B cell (primary cell): Measurements from ENCODE around the gene ULK4. TPM values are rescaled to one million over a fixed set of nuclear protein-coding genes. Genes with fewer than 3 reads are reported as not detected.

Experiments
- ATAC-seq: fragments of 200-7000 bp; cut with Tn5 transposase; one replicate; pipeline ENCODE4 v1.10.0; 2021; ENCODE audit warnings: low read depth, mild to moderate bottlenecking, moderate number of reproducible peaks, moderate library complexity
- CTCF ChIA-PET: fragments of 350-600 bp; sonication (Branson Sonifier 250); formaldehyde crosslinking; loops from one replicate; lab custom pipeline; 2021; ENCODE audit warnings: antibody characterized with exemption, inconsistent platforms; lab: Charles Lee
- POLR2A ChIA-PET: fragments of 350-600 bp; sonication (Branson Sonifier 250); formaldehyde crosslinking; loops from one replicate; lab custom pipeline; 2021; ENCODE audit warnings: antibody characterized with exemption; lab: Charles Lee
- DNase-seq: peaks from one replicate; pipeline ENCODE4 v3.0.0; 2013
- H2AFZ ChIP-seq: 2 replicates; pipeline ENCODE4 v1.6.1; 2012; ENCODE audit warnings: mild to moderate bottlenecking, low read depth, low read length; ENCODE audit not compliant: insufficient read depth, poor library complexity, severe bottlenecking
- H3K27ac ChIP-seq, 2 donors: 1 replicate in 1 of 2; 2 replicates in 1 of 2; pipeline ENCODE4 v1.5.1; 2012 to 2013; ENCODE audit warnings: low read length in 2 of 2, mild to moderate bottlenecking in 2 of 2, moderate library complexity in 1 of 2
- H3K27me3 ChIP-seq, 4 experiments: fragments of 200-600 bp in 1 of 4; sonication (generic) in 1 of 4; replicated peaks in 1 of 4; 1 replicate in 2 of 4; 2 replicates in 2 of 4; pipeline versions ENCODE4 v1.6.1 to v1.7.0; 2013 to 2016; ENCODE audit warnings: low read length in 3 of 4, mild to moderate bottlenecking in 2 of 4, mixed read lengths in 1 of 4, moderate library complexity in 1 of 4; ENCODE audit not compliant: insufficient read depth in 4 of 4, control insufficient read depth in 3 of 4; ENCODE audit errors: control extremely low read depth in 1 of 4
- H3K36me3 ChIP-seq, 2 experiments: replicated peaks in 1 of 2; 1 replicate in 1 of 2; 2 replicates in 1 of 2; pipeline versions ENCODE4 v1.6.1 to v1.7.1; 2013; ENCODE audit warnings: low read length in 1 of 2; ENCODE audit not compliant: insufficient read depth in 2 of 2, control insufficient read depth in 1 of 2; ENCODE audit errors: control extremely low read depth in 1 of 2, extremely low read depth in 1 of 2
- H3K4me1 ChIP-seq, 2 donors: fragments of 200-600 bp in 1 of 2; sonication (generic) in 1 of 2; 1 replicate in 1 of 2; 2 replicates in 1 of 2; pipeline versions ENCODE4 v1.5.1 to v1.6.1; 2013 to 2017; ENCODE audit warnings: low read length in 2 of 2; ENCODE audit not compliant: control insufficient read depth in 2 of 2, insufficient read depth in 2 of 2
- H3K4me2 ChIP-seq: replicated peaks from 2 replicates; pipeline ENCODE3; 2012; ENCODE audit warnings: mild to moderate bottlenecking, low read depth, low read length; ENCODE audit not compliant: poor library complexity, severe bottlenecking
- H3K4me3 ChIP-seq, 5 experiments: fragments of 200-600 bp in 1 of 5; sonication (generic) in 1 of 5; 1 replicate in 3 of 5; 2 replicates in 2 of 5; pipeline versions ENCODE4 v1.5.1 to v1.7.0; 2011 to 2016; ENCODE audit warnings: low read length in 4 of 5, mild to moderate bottlenecking in 4 of 5, low read depth in 2 of 5, control low read depth in 1 of 5, moderate library complexity in 1 of 5; ENCODE audit not compliant: insufficient read depth in 1 of 5; ENCODE audit errors: control extremely low read depth in 1 of 5, extremely low read depth in 1 of 5
- H3K79me2 ChIP-seq: fragments of 200-600 bp; sonication (generic); one replicate; pipeline ENCODE4 v1.6.0; 2016; ENCODE audit warnings: low read length; ENCODE audit not compliant: control insufficient read depth, insufficient read depth
- H3K9ac ChIP-seq: fragments of 200-600 bp; sonication (generic); 2 replicates; pipeline ENCODE4 v1.6.1; 2017; ENCODE audit warnings: mild to moderate bottlenecking, low read length, moderate library complexity
- H3K9me3 ChIP-seq, 3 donors: one replicate each; pipeline versions ENCODE4 v1.6.1 to v1.7.1; 2013; ENCODE audit warnings: low read length in 2 of 3; ENCODE audit not compliant: control insufficient read depth in 2 of 3, insufficient read depth in 1 of 3; ENCODE audit errors: control extremely low read depth in 1 of 3
- H4K20me1 ChIP-seq: 2 replicates; pipeline ENCODE4 v1.6.0; 2012; ENCODE audit warnings: mild to moderate bottlenecking, low read length; ENCODE audit not compliant: insufficient read depth, control insufficient read depth, poor library complexity, severe bottlenecking
- H3K27ac Mint-ChIP-seq: one replicate; pipeline ENCODE4 v1.8.0; 2021; ENCODE audit warnings: mixed read lengths
- H3K27me3 Mint-ChIP-seq: one replicate; pipeline ENCODE4 v1.8.0; 2021; ENCODE audit warnings: mixed read lengths
- H3K4me1 Mint-ChIP-seq: one replicate; pipeline ENCODE4 v1.8.0; 2021; ENCODE audit warnings: mixed read lengths
- H3K4me3 Mint-ChIP-seq: one replicate; pipeline ENCODE4 v1.8.0; 2021; ENCODE audit warnings: mixed read lengths
- H3K9me3 Mint-ChIP-seq: one replicate; pipeline ENCODE4 v1.8.0; 2022; ENCODE audit warnings: mixed read lengths; ENCODE audit not compliant: insufficient read depth
- EZH2 ChIP-seq: IDR thresholded peaks from 2 replicates; pipeline ENCODE4 v1.6.1; 2012; ENCODE audit warnings: borderline replicate concordance, low read depth, mild to moderate bottlenecking, moderate library complexity, low read length; ENCODE audit not compliant: insufficient read depth, poor library complexity, severe bottlenecking
- WGBS: methylation state at CpG from one replicate; pipeline ENCODE4 v1.1.5; 2013; ENCODE audit warnings: missing lambda C conversion rate; ENCODE audit not compliant: insufficient coverage; 5-methylcytosine and 5-hydroxymethylcytosine counted together
- intact Hi-C: fragments of 100-400 bp; cut with micrococcal nuclease; formaldehyde crosslinking; loops from one replicate; pipeline ENCODE4 v1.10.0; 2022
- polyA plus RNA-seq: library from polyadenylated mRNA; depleted of rRNA; stranded (reverse); fragments of >200 nt; gene quantifications from 2 replicates; pipeline ENCODE4 v1.2.3, GENCODE V29; 2012
- total RNA-seq, 2 donors: library from RNA; stranded (reverse); fragments of 120-200 nt in 1 of 2; gene quantifications; 1 replicate in 1 of 2; 2 replicates in 1 of 2; pipeline versions ENCODE4 v1.2.3 to v1.2.4, GENCODE V29; 2013 to 2022
- TF ChIP-seq, protein P1 (sequence below): fragments of 200-600 bp; IDR thresholded peaks from one replicate; pipeline ENCODE4 v1.8.0; 2022; ENCODE audit warnings: antibody characterized with exemption, mild to moderate bottlenecking

Gene ULK4
- total and polyA plus RNA-seq, 2 donors (not counting 1 experiment from before 2014, with no cell fraction given): 5.2 to 33.7 TPM

DNA sequence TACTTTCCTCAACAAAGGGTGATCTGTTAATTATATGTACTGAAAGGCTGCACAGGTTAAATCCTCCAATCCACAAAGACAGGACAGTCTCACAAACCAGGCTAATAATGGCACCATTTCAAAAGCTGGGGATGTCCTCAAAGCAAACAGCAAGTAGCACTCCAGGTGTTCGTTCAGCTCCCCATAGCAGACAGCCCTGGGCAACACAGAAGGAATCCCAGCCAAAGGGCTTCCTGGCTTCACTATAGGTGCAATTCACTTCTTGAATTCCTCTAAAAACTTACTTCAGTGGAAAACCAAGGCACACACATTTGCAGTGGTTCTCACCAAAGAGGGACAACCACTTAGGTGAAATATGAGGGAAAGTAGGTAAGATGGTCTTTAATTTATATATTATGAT is 595.9 kb downstream of the ULK4 start:
- Mint-ChIP-seq H3K27ac (no peak overlapping the region), H3K9me3 (no peaks in the 10 kb centered on the region), H3K4me3 (no peak overlapping the region), H3K27me3 (no peaks in the 10 kb centered on the region), H3K4me1 (no peaks in the 10 kb centered on the region)
- no peaks in the 10 kb centered on the region for H3K9me3 ChIP-seq
- no peaks in the 10 kb centered on the region for H4K20me1 ChIP-seq
- DNase-seq (no peak), ATAC-seq (no peak)
- H3K27me3 ChIP-seq: no peaks in the 10 kb centered on the region
- H3K27ac ChIP-seq: no peak overlapping the region
- ChIA-PET CTCF (no interaction called here), POLR2A (no interaction called here)
- no peak overlapping the region for H3K4me2 ChIP-seq
- H3K36me3 ChIP-seq: no peaks in the 10 kb centered on the region
- TF ChIP-seq, protein P1, sequence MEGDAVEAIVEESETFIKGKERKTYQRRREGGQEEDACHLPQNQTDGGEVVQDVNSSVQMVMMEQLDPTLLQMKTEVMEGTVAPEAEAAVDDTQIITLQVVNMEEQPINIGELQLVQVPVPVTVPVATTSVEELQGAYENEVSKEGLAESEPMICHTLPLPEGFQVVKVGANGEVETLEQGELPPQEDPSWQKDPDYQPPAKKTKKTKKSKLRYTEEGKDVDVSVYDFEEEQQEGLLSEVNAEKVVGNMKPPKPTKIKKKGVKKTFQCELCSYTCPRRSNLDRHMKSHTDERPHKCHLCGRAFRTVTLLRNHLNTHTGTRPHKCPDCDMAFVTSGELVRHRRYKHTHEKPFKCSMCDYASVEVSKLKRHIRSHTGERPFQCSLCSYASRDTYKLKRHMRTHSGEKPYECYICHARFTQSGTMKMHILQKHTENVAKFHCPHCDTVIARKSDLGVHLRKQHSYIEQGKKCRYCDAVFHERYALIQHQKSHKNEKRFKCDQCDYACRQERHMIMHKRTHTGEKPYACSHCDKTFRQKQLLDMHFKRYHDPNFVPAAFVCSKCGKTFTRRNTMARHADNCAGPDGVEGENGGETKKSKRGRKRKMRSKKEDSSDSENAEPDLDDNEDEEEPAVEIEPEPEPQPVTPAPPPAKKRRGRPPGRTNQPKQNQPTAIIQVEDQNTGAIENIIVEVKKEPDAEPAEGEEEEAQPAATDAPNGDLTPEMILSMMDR: no peak
- TF ChIP-seq EZH2: no peak
- no peak overlapping the region for H3K9ac ChIP-seq
- H3K4me3 ChIP-seq: no peak overlapping the region
- no peak overlapping the region for H2AFZ ChIP-seq
- no peaks in the 10 kb centered on the region for H3K4me1 ChIP-seq
- intact Hi-C loops: no loop called here
- no peaks in the 10 kb centered on the region for H3K79me2 ChIP-seq
- 91% methylated on average over 1 of the region's 1 CpG for WGBS

DNA sequence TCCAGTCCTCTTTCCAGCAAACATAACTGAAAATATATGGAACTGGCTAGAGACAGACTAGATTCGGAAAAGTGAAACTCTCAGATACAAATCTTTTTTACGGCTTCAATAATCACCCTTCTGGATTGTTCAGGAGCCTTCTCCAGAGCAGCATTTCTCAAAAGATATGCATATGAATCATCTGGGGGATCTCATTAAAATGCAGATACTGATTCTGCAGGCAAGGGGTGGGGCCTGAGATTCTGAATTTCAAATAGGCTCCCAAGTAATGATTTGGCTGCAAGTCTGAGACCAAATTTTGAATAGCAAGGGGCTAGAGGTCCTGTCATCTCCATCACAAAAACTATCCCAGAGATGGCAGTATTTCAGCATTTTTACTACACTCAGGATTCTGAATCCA is 597.2 kb downstream of the ULK4 start:
- ATAC-seq (no peak), DNase-seq (no peak)
- CTCF ChIA-PET: no interaction called here
- Mint-ChIP-seq H3K27ac (no peak overlapping the region), H3K4me1 (no peaks in the 10 kb centered on the region), H3K9me3 (no peaks in the 10 kb centered on the region), H3K4me3 (no peak overlapping the region), H3K27me3 (no peaks in the 10 kb centered on the region)
- H3K4me2 ChIP-seq: no peak overlapping the region
- no peaks in the 10 kb centered on the region for H4K20me1 ChIP-seq
- no peak overlapping the region for H2AFZ ChIP-seq
- TF ChIP-seq, protein P1: no peak
- TF ChIP-seq EZH2: no peak
- no peaks in the 10 kb centered on the region for H3K4me1 ChIP-seq
- H3K9ac ChIP-seq: no peak overlapping the region
- H3K27ac ChIP-seq: no peak overlapping the region
- no peaks in the 10 kb centered on the region for H3K27me3 ChIP-seq
- no CpG with 5 or more reads among the region's 2 CpGs for WGBS
- intact Hi-C loops: no loop called here
- H3K79me2 ChIP-seq: no peaks in the 10 kb centered on the region
- H3K4me3 ChIP-seq: no peak overlapping the region
- H3K9me3 ChIP-seq: no peaks in the 10 kb centered on the region
- no peaks in the 10 kb centered on the region for H3K36me3 ChIP-seq
- POLR2A ChIA-PET: no interaction called here
